Neural cell (in vitro differentiated cells): ENCODE data around the gene GPR25. TPM values are rescaled to one million over a fixed set of nuclear protein-coding genes. Genes with fewer than 3 reads are reported as not detected.

Source experiments
- H2AFZ ChIP-seq: fragments of 200-600, 300-800 bp; sonication (generic), shearing (Covaris generic); 2 replicates; pipeline ENCODE4 v1.6.0; 2014; ENCODE audit warnings: low read depth, mild to moderate bottlenecking, antibody characterized with exemption, low read length, moderate library complexity
- H3F3A ChIP-seq: fragments of 200-600 bp; shearing (Covaris generic); 2 replicates; pipeline ENCODE4 v1.6.1; 2016; ENCODE audit warnings: mild to moderate bottlenecking, moderate library complexity, mixed read lengths, antibody characterized with exemption, low read length; ENCODE audit not compliant: insufficient read depth, poor library complexity, severe bottlenecking
- H3K27ac ChIP-seq: fragments of 200-600, 300-800 bp; sonication (generic), shearing (Covaris generic); 2 replicates; pipeline ENCODE4 v1.5.1; 2014; ENCODE audit warnings: mild to moderate bottlenecking, low read length, moderate library complexity
- H3K27me3 ChIP-seq: fragments of 300-800, 200-600 bp; sonication (generic), shearing (Covaris generic); 2 replicates; pipeline ENCODE4 v1.6.0; 2014; ENCODE audit warnings: mild to moderate bottlenecking, low read depth, low read length, moderate library complexity; ENCODE audit not compliant: insufficient read depth
- H3K36me3 ChIP-seq: fragments of 300-800, 200-600 bp; sonication (generic), shearing (Covaris generic); 2 replicates; pipeline ENCODE4 v1.5.1; 2014; ENCODE audit warnings: mild to moderate bottlenecking, antibody characterized with exemption, low read length, moderate library complexity; ENCODE audit not compliant: insufficient read depth
- H3K4me2 ChIP-seq: fragments of 300-800, 200-600 bp; sonication (generic), shearing (Covaris generic); 2 replicates; pipeline ENCODE4 v1.6.0; 2014; ENCODE audit warnings: mild to moderate bottlenecking, low read length
- H3K4me3 ChIP-seq: fragments of 300-800, 200-600 bp; sonication (generic), shearing (Covaris generic); 2 replicates; pipeline ENCODE4 v1.5.1; 2014; ENCODE audit warnings: mild to moderate bottlenecking, low read length, moderate library complexity
- H3K79me2 ChIP-seq: fragments of 200-600 bp; shearing (Covaris generic); replicated peaks from 2 replicates; pipeline ENCODE4 v1.6.0; 2014; ENCODE audit warnings: mild to moderate bottlenecking, low read length, moderate library complexity; ENCODE audit not compliant: insufficient read depth
- H3K9ac ChIP-seq: fragments of 300-800, 200-600 bp; sonication (generic), shearing (Covaris generic); 2 replicates; pipeline ENCODE4 v1.6.1; 2016; ENCODE audit warnings: mild to moderate bottlenecking, low read length, mixed read lengths
- H3K9me2 ChIP-seq: fragments of 200-600 bp; shearing (Covaris generic); 2 replicates; pipeline ENCODE4 v1.6.1; 2016; ENCODE audit warnings: mild to moderate bottlenecking, low read length, mixed read lengths; ENCODE audit not compliant: insufficient read depth
- H3K9me3 ChIP-seq: fragments of 200-600, 300-800 bp; sonication (generic), shearing (Covaris generic); 2 replicates; pipeline ENCODE4 v1.6.1; 2016; ENCODE audit warnings: mild to moderate bottlenecking, mixed run types, low read length, moderate library complexity, mixed read lengths
- H4K20me1 ChIP-seq: fragments of 200-600 bp; shearing (Covaris generic); 2 replicates; pipeline ENCODE4 v1.6.1; 2016; ENCODE audit warnings: mild to moderate bottlenecking, mixed run types; ENCODE audit not compliant: insufficient read depth
- CTCF ChIP-seq: fragments of 450-650 bp; IDR thresholded peaks from 2 replicates; pipeline ENCODE4 v1.5.1; 2014; ENCODE audit warnings: antibody characterized with exemption, mild to moderate bottlenecking, moderate library complexity; ENCODE audit not compliant: poor library complexity, severe bottlenecking
- EP300 ChIP-seq: fragments of 450-650 bp; conservative IDR thresholded peaks from 2 replicates; pipeline ENCODE4 v1.6.1; 2014; ENCODE audit warnings: antibody characterized with exemption, mild to moderate bottlenecking, moderate library complexity; ENCODE audit not compliant: poor library complexity, severe bottlenecking
- EZH2 ChIP-seq: fragments of 200-600, 300-800 bp; shearing (Covaris generic), sonication (generic); IDR thresholded peaks from 2 replicates; pipeline ENCODE4 v1.6.1; 2014; ENCODE audit warnings: antibody characterized with exemption, low read length, borderline replicate concordance, mild to moderate bottlenecking; ENCODE audit not compliant: insufficient read depth, poor library complexity, severe bottlenecking
- MXI1 ChIP-seq: fragments of 450-650 bp; conservative IDR thresholded peaks from 2 replicates; pipeline ENCODE4 v1.6.1; 2014; ENCODE audit warnings: antibody characterized with exemption, mild to moderate bottlenecking; ENCODE audit not compliant: poor library complexity, severe bottlenecking
- POLR2AphosphoS5 ChIP-seq: IDR thresholded peaks from 2 replicates; pipeline ENCODE4 v1.6.1; 2012
- RAD21 ChIP-seq: fragments of 450-650 bp; conservative IDR thresholded peaks from 2 replicates; pipeline ENCODE4 v1.6.1; 2014; ENCODE audit warnings: antibody characterized with exemption, mild to moderate bottlenecking, moderate library complexity
- REST ChIP-seq: IDR thresholded peaks from 2 replicates; pipeline ENCODE4 v1.6.1; 2012; ENCODE audit warnings: borderline replicate concordance
- SMC3 ChIP-seq: fragments of 450-650 bp; conservative IDR thresholded peaks from 2 replicates; pipeline ENCODE4 v1.6.1; 2014; ENCODE audit warnings: antibody characterized with exemption, mild to moderate bottlenecking, moderate library complexity; ENCODE audit not compliant: poor library complexity
- TAF1 ChIP-seq: IDR thresholded peaks from 2 replicates; pipeline ENCODE4 v1.6.1; 2012; ENCODE audit warnings: low read depth
- polyA plus RNA-seq: library from polyadenylated mRNA; depleted of rRNA; stranded (reverse); fragments of >200 nt; gene quantifications from 2 replicates; pipeline ENCODE4 v1.2.3, GENCODE V29; 2014

The GPR25 gene
- polyA plus RNA-seq, 1 donor from 2014 or later = not detected

GRCh38 chr1:200850554-200850953, 22.2 kb upstream of the GPR25 start:
- H3K27me3 ChIP-seq = no peaks in the 10 kb centered on the region
- H3K79me2 ChIP-seq = no peaks in the 10 kb centered on the region
- H3K9ac ChIP-seq = no peak overlapping the region
- H3K4me2 ChIP-seq = no peak overlapping the region
- H2AFZ ChIP-seq = no peak overlapping the region
- H3K9me2 ChIP-seq = no peaks in the 10 kb centered on the region
- H4K20me1 ChIP-seq = no peaks in the 10 kb centered on the region
- H3K4me3 ChIP-seq = no peak overlapping the region
- no peaks in the 10 kb centered on the region for H3F3A ChIP-seq
- H3K9me3 ChIP-seq = no peaks in the 10 kb centered on the region
- no peak for TF ChIP-seq POLR2AphosphoS5
- TF ChIP-seq EP300 = no peak
- TF ChIP-seq EZH2 = no peak
- no peak for TF ChIP-seq RAD21
- no peak for TF ChIP-seq REST
- no peak for TF ChIP-seq MXI1
- no peak for TF ChIP-seq TAF1
- no peak for TF ChIP-seq SMC3
- no peak for TF ChIP-seq CTCF
- no peak overlapping the region for H3K27ac ChIP-seq
- H3K36me3 ChIP-seq = peaks cover 13% of the 10 kb centered on the region

GRCh38 chr1:200856716-200857357, 15.9 kb upstream of the GPR25 start:
- Histone ChIP-seq H3K9me2 (no peaks in the 10 kb centered on the region), H4K20me1 (no peaks in the 10 kb centered on the region), H3K9ac (no peak overlapping the region)

More at GRCh38 chr1:200856716-200857357, 15.9 kb upstream of the GPR25 start:
- Histone ChIP-seq H3F3A (no peaks in the 10 kb centered on the region), H3K9me3 (no peaks in the 10 kb centered on the region), H3K4me2 (no peak overlapping the region), H3K27me3 (no peaks in the 10 kb centered on the region), H3K27ac (no peak overlapping the region), H3K36me3 (peaks cover 16% of the 10 kb centered on the region), H2AFZ (no peak overlapping the region), H3K79me2 (no peaks in the 10 kb centered on the region), H3K4me3 (no peak overlapping the region)
- TF ChIP-seq EP300 (no peak), TAF1 (no peak), REST (no peak)
